ENCODE data around the gene RAI1. TPM values are rescaled to one million over a fixed set of nuclear protein-coding genes. Genes with fewer than 3 reads are reported as not detected.

Gene RAI1
- total and polyA plus RNA-seq, 2 of the 8 experiments (the other 6 are each of a cell fraction or from before 2014, with no cell fraction given) = 0.39 to 1.2 TPM

DNA sequence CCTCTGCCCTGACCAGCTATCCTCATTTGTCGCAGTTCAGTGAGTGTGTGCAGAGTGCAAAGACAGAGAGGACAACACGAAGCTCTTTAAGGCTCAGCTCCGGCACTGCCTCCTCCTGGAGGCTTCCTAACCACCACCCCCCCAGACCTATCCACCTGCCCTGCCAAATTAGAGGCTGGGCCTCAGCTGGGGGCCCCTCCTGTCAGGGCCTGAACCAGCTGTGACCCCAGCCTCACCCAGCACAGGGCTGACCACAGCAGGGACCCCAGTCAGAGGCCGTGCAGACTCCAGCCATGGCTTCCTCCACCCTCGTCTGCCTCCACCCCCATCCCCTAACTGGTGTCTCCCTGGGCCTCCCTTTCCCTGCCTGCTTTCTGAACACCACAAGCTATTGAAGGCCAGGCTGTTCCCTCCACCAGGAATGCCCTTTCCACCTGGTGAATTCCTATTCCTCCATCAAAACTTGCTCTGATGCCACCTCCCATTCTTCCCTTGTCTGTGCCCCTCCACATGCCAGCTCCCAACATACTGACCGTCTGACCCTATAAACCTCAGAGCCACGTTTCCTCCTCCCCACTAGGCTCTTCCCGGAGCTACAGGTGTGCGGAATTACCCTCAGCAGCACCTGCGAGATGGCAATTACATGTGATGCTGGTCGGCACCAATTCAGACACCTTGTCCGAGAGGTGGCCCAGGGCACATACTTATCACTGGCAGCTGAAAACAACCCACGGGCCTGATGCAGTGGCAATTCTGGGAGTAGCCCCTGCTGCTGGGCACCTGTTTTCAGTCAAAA is 146.8 kb downstream of the RAI1 start:
- Histone ChIP-seq H2BK12ac (ENCODE audit: low read depth, low read length) (no peak overlapping the region), H3K27ac (ENCODE audit: low read depth, low read length) (no peak overlapping the region), H3K36me3 (ENCODE audit: control insufficient read depth in 2 of 4, insufficient read depth in 4 of 4, low read length in 3 of 4) (peaks cover 0 to 13% (median 1%) of the 10 kb centered on the region in 4 experiments; a peak in 5 of 8 replicates), H4K20me1 (replicated peaks in 1 of 2; ENCODE audit: control insufficient read depth in 1 of 2, insufficient read depth in 2 of 2, low read length in 2 of 2) (peaks cover 35 to 65% of the 10 kb centered on the region in 2 experiments), H4K91ac (replicated peaks; ENCODE audit: insufficient read length, low read length) (no peak overlapping the region), H3K79me1 (ENCODE audit: low read depth, low read length) (peaks cover 30% of the 10 kb centered on the region), H2BK5ac (ENCODE audit: low read depth, low read length) (0 out of 2 replicates have a peak overlapping the region, but pooled peaks have one; percentile 44), H3K9me3 (ENCODE audit: insufficient read depth in 2 of 2, low read depth in 1 of 2, low read length in 1 of 2) (no peaks in the 10 kb centered on the region), H3K56ac (replicated peaks; ENCODE audit: insufficient read length, low read depth, low read length) (no peak overlapping the region), H3K79me2 (ENCODE audit: control insufficient read depth in 1 of 2, insufficient read depth in 2 of 2, low read length in 2 of 2) (peaks cover 19 to 76% of the 10 kb centered on the region in 2 experiments), H3K4me3 (ENCODE audit: extremely low read depth in 1 of 4, insufficient read depth in 2 of 4, low read depth in 3 of 4, low read length in 4 of 4) (no peak overlapping the region), H3K14ac (ENCODE audit: insufficient read length) (no peak overlapping the region), H3K27me3 (replicated peaks in 1 of 4; ENCODE audit: control insufficient read depth in 3 of 4, extremely low read depth in 1 of 4, insufficient read depth in 3 of 4, low read length in 3 of 4) (no peaks in the 10 kb centered on the region; a peak in 1 of 7 replicates), H3K9ac (replicated peaks in 1 of 4; ENCODE audit: extremely low read depth in 1 of 4, low read depth in 3 of 4, low read length in 3 of 4) (no peak overlapping the region), H2BK20ac (ENCODE audit: low read length) (no peak overlapping the region), H4K8ac (ENCODE audit: extremely low read depth, insufficient read depth, low read length) (no peak overlapping the region; the same call in 1 of the 2 replicates), H3K18ac (ENCODE audit: extremely low read depth, low read length) (no peak overlapping the region), H2AK5ac (ENCODE audit: low read depth, low read length) (no peak overlapping the region), H3K4ac (replicated peaks; ENCODE audit: insufficient read length, low read depth, low read length) (no peak overlapping the region), H2BK15ac (ENCODE audit: low read length) (no peak overlapping the region), H3K4me1 (replicated peaks in 1 of 4; ENCODE audit: control insufficient read depth in 3 of 4, insufficient read depth in 4 of 4, low read length in 3 of 4) (peaks cover 13 to 28% (median 16%) of the 10 kb centered on the region in 4 experiments), H4K5ac (ENCODE audit: insufficient read length, low read depth, low read length) (no peak overlapping the region), H2AFZ (ENCODE audit: low read length) (no peak overlapping the region), H3K23me2 (ENCODE audit: low read depth, low read length) (peaks cover 5% of the 10 kb centered on the region), H3K4me2 (ENCODE audit: insufficient read depth in 1 of 2, low read depth in 2 of 2, low read length in 2 of 2) (no peak overlapping the region), H2BK120ac (replicated peaks; ENCODE audit: low read depth, low read length) (no peak overlapping the region), H3K23ac (ENCODE audit: insufficient read length) (no peak overlapping the region)
- DNase-seq (ENCODE audit: low read depth in 1 of 2, low spot score in 2 of 2) (no peak), FAIRE-seq (no peak)
- ChIA-PET CTCF (ENCODE audit: partially characterized antibody) (interaction anchor here (0.7 to 5.4 kb wide), 20 partner anchors 8 to 148 kb away, joined by 3 to 31 read pairs (median 4); partner anchors contain the start of gene SREBF1), POLR2A (ENCODE audit: partially characterized antibody) (interaction anchor here (1.0 to 24.7 kb wide), 6 partner anchors 2 to 37 kb away, joined by 4 to 532 read pairs (median 28); partner anchors contain the start of gene SREBF1)
- TF ChIP-seq NRF1 (IDR thresholded peaks at IDR 0.05; ENCODE audit: low read depth, low read length) (no peak), CTCF (IDR thresholded peaks at IDR 0.05; ENCODE audit: control extremely low read depth in 1 of 3, insufficient read depth in 1 of 3, low read depth in 1 of 3, low read length in 3 of 3) (peak in 1 of 3 experiments; percentile 17; a peak in 1 of 4 replicates)
- WGBS, 2 experiments (ENCODE audit: extremely low coverage in 1 of 2, insufficient coverage in 1 of 2, insufficient read length in 1 of 2, insufficient replicate concordance in 2 of 2, low coverage in 1 of 2, low lambda C conversion rate in 2 of 2, missing lambda C conversion rate in 1 of 2) = 88% methylated on average over 13 of the region's 13 CpGs; no CpG with 5 or more reads in 1 of the 2 experiments

Data from H1 (cell line).